DMS 273 (cell line): ENCODE results near the gene NHS.

Experiments used
- DNase-seq: peaks from one replicate; lab custom pipeline; 2025; ENCODE audit not compliant: unreplicated experiment; lab: John Stamatoyannopoulos, UW

The NHS gene

GRCh38 chrX:17719711-17720110, 344.7 kb downstream of the NHS start:
- no peak for DNase-seq

GRCh38 chrX:17721715-17722114, 346.7 kb downstream of the NHS start:
- no peak for DNase-seq

GRCh38 chrX:17725181-17725580, 350.2 kb downstream of the NHS start:
- no peak for DNase-seq

GRCh38 chrX:17732138-17732783, 357.3 kb downstream of the NHS start:
- no peak for DNase-seq

- no peak for DNase-seq
These were observed 360.4 kb downstream of the NHS start for GRCh38 chrX:17735406-17735805.

- DNase-seq = no peak
These were observed 361.5 kb downstream of the NHS start for GRCh38 chrX:17736478-17736855.

- DNase-seq = peak; percentile 98
These were observed 362.1 kb downstream of the NHS start, which contains the start of gene SCML1 for GRCh38 chrX:17736856-17737709. SCML1 (plus strand) TSS chrX:17737493; CDS start chrX:17744187, 6,694 bp downstream.

GRCh38 chrX:17737710-17737985, 362.6 kb downstream of the NHS start:
- DNase-seq = peak; percentile 66

GRCh38 chrX:17737986-17738713, 363.1 kb downstream of the NHS start:
- DNase-seq = peak; percentile 76

GRCh38 chrX:17738737-17739535, 363.9 kb downstream of the NHS start:
- DNase-seq = no peak

- DNase-seq = peak; percentile 34
These were observed 365.4 kb downstream of the NHS start for GRCh38 chrX:17740137-17741122.

GRCh38 chrX:17741123-17741511, 366.1 kb downstream of the NHS start:
- no peak for DNase-seq

- no peak for DNase-seq
These were observed 368.9 kb downstream of the NHS start for GRCh38 chrX:17743913-17744312.

- DNase-seq = peak; percentile 31
These were observed 370.0 kb downstream of the NHS start for GRCh38 chrX:17744896-17745523.

GRCh38 chrX:17747692-17748091, 372.7 kb downstream of the NHS start:
- DNase-seq = no peak

GRCh38 chrX:17748684-17749083, 373.7 kb downstream of the NHS start:
- DNase-seq = no peak

- DNase-seq = no peak
These were observed 375.4 kb downstream of the NHS start for GRCh38 chrX:17750436-17750835.

GRCh38 chrX:17758382-17758781, 383.4 kb downstream of the NHS start:
- no peak for DNase-seq

GRCh38 chrX:17759990-17760389, 385.0 kb downstream of the NHS start:
- DNase-seq = no peak

- no peak for DNase-seq
These were observed 392.7 kb downstream of the NHS start for GRCh38 chrX:17767734-17768133.
